EH (cell line): ENCODE measurements around the gene TXNRD1.
A peak's percentile ranks its signal among the peaks of the same experiment; 100 is the strongest.

Experiments used
- DNase-seq: peaks from one replicate; pipeline ENCODE4 v3.0.0-alpha.2; 2015; ENCODE audit warnings: low read depth

The TXNRD1 gene

DNA sequence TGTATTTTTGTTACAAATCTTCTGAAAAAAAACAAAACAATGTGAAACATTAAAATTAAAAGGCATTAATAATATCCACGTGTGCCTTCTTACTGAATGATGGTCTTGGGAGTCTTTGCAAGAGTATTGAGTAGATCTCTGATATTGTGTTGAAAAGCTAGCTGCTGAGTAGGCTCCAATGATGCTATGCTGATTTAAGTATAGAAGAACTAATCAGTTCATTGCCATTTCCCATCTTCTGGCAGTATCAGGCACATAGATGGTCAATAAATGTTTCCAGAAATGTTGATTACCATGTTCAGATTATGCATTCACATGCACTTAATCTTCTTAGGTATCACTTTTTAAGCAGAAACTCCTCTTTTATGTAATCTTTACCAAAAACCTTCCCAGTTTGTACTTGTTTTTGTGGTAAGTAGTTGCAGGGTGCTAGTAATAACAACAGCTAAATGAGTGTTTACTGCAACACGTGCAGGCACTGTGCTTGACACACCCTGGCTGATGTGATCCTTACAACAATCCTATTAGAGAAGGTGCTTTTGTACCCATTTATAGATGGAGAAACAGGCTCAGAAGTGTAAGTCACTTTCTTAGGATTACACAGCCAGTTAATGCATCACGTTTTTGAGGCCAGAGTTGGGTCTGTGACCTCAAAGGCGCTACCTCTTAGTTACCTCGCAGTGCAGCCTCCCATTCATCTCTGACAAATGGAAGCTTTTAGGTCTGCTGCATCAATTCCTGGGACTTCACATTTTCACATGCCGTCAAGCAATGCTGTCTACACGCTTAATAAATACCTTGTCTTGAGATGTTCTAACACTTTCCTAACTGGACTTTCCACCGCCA is 134.9 kb downstream of the TXNRD1 start:
- DNase-seq: no peak

DNA sequence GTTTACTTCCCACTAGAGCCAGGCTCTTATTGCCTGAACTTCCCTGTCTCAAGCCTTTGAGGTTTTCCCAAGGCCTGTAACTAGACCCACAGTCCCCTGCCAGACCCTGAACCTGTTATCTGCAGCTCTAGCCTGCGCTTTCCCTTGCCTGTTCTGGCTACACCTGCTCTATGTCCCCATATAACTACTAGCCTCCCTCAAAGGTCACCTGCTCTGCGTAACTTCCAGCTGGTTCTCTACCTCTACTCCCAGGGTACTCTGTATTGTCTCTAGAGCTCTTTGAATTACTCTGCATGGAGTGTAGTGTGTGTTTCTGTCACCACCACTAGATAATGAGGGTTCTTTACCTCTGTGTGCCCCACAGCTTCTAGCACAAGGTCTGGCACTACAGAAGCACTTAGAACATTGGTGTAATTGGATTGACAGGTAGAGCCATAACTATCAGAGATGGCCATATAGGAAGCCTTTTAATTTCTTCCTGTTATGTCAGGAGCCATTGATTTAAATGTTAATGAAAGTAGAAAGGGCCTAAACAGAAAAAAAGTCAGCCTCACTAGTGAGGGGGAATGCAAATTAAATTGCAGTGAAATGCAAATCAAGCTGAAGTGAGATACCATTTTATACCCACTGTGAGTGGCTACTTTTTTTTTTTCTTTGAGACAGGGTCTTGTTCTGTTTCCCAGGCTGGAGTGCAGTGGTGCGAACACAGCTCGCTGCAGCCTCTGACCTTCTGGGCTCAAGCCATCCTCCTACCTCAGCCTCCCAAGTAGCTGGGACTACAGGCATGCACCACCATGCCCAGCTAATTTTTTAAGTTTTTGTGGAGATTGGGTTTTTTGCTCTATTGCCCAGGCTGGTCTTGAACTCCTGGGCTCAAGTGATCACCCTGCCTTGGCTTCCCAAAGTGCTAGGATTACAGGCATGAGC is 135.7 kb downstream of the TXNRD1 start:
- DNase-seq: no peak

DNA sequence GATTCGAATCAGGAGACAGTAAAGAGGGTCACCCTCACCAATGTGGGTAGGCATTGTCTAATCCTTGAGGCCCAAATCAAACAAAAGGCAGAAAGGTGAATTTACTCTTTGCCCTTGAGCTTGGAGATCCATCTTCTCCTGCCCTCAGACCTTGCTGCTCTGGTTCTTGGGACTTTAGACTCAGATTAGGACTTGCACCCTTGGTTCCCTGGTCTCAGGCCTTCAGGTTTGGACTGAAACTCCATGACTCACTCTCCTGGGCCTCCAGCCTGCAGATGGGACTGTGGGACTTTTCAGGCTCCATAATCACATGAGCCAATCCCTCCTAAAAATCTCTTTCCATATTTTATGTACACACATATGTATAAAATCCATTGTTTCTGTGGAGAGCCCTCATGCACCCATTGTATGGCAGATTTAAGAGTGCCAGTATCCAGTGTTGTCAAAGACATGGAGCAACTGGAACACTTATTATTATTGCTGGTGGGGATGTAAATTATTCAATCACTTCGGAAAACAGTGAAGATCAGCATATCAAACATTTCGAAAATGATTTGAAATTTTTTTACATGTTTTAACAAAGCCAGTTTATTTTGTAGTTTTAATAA is 136.6 kb downstream of the TXNRD1 start:
- DNase-seq: peak; percentile 61

DNA sequence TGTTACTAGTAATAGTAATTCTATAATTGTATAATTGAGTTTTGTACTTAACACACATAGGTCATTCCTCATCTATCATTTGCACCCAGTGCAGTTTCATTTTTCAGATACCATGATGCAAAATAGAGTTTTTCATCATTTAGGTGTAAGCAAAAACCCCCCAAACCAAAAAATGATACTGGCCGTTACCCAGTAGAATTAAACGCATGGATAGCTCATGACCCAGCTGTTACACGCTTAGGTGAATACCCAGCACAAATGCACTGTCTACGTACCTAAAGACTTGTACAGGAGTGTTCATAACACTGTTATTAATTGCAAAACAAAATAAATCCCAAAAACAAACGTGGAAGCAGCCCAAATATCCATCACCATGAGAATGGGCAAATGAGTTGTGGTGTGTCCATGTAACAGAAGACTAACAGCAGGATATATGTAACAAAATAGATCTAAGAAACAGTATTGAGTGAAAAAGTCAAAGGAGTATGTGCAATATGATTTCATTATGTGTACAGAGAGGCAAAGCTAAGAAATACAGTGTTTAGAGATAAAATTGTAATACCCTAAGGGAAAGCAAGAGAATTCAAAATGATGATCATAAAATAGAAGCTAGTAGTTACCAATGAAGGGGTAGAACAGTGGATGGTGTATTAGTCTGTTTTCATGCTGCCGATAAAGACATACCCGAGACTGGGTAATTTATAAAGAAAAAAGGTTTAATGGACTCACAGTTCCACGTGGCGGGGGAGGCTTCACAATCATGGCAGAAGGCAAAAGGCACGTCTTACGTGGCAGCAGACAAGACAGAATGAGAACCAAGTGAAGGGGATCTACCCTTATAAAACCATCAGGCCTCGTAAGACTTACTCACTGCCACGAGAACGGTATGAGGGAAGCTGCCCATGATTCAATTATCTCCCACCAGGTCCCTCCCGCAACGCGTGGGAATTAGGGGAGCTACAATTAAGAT is 137.7 kb downstream of the TXNRD1 start:
- DNase-seq: no peak

DNA sequence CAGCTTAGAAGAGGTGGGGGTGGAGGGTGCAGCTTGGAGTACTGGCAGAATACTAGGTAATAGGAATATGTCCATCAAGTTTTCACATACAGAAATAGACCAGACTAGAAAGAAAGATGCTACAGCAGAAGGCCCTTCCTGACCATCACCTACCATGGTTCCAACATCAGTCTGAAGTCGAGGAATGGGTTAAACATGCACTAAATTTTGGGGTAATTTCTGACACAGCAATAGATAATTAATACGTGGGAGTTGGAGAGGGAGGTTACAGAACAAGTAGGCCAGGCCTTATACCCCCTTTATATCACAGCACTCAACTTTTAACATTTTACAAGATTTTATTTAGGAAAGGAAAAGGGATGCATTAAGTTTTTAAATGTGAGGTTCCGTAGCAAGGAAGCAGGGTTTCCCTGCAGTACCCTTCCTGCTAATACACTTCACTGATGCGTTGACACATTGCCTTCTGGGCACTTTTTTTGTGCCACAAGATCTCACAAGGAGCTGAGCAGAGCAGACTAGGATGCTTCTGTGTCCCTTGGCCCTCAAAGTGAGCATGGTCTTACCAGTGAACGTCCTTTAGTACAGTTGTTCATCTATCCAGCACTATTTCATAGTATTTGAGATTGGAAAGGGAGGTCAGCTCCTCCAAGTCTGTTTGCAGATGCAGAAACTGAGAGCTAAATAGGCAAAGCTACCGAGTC is 138.7 kb downstream of the TXNRD1 start:
- DNase-seq: no peak

DNA sequence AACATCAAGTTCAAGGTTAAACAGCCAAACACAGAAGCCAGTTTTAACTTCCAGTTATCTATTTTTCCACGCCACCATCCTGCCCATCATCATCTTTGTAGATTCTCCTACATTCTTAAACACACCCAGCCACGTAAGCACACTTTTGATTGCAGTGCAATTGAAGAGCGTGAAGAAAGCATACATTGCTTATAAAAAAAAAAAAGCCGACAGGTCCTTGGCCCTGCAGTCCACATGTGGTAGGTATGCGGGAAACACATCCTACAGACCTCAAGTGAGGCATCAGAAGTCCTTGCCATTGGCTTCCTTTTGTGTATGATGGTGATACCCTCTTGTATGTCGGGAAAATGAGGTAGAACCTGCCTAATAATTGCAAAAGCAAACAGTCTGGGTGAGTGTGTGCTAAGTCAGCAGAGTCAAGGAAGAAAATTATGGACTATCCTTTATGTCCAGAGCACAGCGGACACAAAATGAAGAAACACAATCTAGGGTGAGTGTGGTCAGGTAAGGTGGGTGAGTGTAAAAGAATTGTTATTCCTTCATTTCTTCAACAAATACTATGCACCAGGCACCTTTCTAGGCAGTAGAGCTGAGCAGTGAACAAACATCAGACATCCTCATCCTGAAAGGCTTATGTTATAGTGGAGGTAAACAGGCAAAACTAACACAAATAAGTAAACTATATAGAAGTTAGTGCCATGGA is 139.4 kb downstream of the TXNRD1 start:
- no peak for DNase-seq

DNA sequence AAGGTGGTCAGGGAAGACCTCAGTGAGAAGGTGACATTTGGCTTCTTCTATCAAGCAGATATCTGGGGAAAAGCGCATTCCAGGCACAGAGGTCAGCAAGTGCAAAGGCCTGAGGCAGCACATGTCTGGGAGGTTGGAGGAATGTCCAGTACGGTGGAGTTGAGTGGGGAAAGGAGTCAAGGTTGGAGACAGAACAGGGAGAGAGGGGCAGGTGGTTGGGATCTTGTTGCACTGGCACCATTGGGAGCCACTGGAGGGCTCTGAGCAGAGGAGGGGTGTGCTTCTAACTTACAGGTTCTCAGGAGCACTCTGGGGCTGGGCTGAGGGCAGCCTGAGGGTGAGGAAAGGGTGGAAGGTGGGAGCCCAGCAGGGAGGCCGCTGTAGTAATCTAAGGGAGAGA is 140.1 kb downstream of the TXNRD1 start:
- DNase-seq: peak; percentile 40

DNA sequence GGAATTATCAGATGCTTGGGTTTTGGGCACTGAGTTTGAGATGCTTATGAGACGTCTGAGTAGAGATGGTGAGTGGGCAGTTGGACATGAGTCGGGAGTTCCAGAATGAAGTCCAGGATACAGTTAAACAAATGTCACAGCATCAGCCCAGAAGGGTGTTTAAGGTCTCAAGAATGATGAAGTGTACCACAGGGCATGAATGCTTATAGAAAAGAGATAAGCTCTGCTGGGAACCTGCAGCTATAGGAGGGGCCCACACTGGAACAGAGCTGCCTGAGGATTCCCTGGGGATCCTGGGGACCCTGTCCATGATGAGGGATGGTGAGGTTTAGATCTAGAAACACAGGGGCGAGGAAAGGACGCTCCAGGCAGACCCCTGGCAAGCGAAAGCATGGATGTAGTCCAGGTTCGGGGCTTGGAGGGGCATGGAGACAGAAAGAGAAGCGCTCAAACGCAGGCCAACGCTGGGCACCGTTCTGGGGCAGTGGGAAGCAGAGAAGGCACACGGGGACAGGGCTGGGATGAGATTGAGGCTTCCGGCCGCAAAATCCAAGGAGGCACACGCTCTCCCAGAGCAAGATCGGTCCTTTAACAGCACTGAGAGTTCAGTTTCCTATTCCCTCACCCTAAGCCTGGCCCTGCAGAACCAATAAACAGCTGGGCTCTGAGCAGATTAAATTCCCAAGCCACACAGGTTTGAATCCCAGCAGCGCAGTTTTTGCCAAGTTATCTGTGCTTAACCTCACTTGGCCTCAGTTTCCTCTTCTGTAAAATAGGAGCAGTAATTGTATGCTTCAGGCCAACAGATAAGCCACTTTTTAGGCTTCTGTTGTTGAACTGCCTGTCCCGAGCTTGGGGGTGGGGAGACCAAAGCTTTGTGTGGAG is 140.9 kb downstream of the TXNRD1 start:
- DNase-seq: peak; percentile 59

DNA sequence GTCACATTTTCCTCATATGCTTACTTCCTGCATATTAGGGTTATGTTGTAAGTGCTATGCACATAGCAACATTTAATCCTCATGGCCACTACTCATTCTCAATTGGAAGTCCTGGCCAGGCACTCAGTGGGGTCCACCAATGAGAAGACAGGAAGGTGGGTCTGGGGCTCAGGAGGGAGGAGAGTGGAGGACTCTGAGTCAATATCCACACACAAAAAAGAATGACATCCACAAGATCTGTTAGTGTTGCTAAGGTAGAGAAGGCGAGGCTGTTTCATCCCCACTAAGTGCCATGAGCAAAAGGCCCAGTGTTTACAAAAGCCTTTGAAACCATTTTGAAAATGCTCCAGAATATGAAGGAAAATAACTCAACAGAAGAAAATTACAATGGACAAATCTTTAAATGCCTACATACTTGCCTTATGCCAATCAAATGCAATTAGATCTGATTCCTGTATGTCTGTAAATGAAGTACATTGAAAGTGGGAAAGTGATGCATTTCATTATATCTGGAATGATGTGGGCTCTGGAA is 141.9 kb downstream of the TXNRD1 start:
- DNase-seq: peak; percentile 70

DNA sequence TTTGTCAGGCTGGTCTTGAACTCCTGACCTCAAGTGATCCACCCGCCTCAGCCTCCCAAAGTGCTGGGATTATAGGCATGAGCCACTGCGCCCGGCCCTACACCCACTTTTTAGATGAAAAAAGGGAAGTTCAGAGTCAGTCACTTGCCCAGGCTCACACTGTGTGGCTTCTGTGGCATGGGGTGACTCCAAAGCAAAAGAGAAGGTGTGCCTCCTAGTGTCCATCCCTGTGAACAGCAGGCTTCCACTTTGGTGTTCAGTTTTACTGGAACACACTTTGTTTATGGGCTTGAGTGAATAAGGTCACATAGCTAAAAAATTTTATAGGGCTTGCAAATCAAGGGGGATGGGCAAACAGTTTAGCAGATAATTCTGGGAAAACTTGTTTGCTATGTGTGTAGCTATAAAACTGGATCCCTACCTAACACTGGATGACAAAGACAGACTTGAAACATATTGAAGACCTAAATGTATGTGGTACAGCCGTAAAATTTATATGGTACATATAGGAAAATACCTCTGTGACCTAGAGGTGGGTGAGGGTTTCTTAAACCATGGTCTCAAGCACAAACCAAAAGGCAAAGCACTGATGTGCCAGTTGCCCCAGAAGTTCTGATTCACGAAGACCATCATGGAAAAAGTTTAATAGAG is 142.9 kb downstream of the TXNRD1 start:
- peak; percentile 76 for DNase-seq

DNA sequence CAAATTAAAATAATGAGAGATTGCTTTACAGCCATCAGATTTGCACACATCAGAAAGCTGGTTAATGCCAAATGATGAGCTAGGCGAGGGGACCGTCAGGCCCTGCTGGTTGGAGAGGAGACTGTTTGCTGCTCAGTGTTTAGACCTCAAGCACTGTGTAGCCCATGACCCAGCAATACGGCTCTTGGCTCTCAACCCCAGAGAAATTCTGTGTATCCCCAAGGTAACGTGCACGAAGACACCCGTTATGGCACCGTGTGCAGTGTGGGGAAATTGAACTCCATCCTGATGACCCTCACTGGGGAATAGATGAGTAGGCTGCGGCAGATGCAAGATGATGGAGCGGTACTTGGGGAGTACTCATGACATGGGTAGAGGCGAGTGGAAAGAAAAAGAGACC is 143.6 kb downstream of the TXNRD1 start:
- no peak for DNase-seq

DNA sequence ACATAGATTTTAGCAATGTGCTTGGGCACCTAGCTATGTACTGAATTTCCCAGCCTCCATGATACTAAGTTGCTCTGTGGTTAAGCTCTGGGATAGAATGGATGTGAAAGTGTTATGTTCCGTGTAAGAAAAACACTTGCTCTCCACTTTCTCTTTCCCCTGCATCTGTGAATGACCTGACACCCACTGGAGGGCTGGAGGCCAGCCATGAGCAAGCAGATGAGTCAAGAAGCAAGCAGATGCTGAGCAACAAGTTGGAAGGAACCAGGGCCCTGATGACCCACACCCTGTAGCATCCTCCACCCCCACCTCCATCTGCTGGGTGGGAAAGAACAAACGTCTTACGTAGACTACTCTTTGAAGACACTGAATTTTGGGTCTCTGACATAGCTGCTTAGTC is 144.6 kb downstream of the TXNRD1 start:
- DNase-seq: peak; percentile 67

DNA sequence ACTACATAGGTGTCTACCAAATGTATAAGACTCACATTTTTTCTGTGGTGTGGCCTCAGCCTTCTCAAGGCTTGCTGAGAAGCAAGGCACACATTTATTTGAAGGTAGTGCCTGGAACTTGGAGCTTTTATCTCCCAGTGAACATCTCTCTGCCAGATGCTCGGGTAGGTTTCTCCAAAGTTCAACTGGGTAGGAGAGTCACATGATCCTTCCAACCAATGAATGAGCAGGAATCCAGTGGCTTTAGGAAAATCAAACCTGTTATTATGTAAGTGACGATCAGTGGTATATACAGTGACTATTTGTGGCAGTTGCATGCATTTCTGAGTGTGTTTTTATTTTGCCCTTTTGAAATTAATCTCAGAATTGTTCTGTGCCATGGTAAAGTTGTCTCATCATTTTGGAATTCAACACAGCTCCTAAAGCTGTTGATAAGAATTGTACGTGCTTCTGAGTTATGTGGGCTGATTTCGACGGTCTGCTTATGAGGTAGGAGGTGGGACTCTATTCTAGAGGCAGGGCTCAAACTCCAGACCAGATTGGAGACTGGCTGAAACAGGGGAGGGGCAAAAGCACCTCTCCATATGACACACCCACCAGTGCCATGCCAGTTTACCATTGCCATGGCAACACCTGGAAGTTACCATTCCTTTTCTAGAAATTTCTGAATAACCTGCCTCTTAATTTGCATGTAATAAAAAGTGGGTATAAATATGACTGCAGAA is 145.6 kb downstream of the TXNRD1 start:
- DNase-seq: peak; percentile 55

DNA sequence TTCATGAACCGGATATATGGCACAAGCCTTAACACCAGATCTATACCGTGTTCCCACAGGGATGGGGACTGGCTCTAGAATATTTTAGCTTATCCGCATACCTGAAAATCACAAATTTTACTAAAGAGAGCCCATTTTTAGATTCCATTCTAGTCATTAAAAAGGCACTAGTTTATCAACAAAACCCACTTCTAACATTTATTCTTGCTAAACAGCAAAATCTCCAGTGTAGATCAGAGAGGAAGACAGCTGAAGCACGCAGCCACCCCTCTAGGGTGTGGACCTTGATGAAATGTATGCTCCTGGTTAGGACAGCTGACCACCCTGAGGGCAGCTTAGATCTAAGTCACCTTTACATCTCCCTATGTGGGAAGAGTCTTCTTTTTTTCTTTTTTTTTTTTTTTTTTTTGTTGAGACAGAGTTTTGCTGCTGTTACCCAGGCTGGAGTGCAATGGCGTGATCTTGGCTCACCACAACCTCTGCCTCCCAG is 150.4 kb downstream of the TXNRD1 start:
- no peak for DNase-seq

DNA sequence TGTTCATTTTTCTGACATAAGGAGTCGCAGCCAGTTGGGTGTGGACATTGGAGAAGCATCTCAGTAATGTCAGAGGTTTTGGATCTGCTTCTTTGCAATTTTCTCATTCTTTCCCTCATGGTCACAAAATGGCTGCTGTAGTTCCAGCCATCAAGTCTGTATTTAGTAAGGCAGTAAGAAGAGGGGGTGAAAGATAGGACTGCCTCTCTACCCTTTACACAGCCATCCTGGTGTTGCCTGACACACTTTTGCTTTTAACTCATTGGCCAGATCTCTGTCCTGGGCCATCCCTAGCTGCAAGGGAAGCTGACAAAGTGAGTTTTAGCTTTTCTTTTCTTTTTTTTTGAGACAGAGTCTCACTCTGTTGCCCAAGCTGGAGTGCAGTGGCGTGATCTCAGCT is 154.1 kb downstream of the TXNRD1 start:
- no peak for DNase-seq

DNA sequence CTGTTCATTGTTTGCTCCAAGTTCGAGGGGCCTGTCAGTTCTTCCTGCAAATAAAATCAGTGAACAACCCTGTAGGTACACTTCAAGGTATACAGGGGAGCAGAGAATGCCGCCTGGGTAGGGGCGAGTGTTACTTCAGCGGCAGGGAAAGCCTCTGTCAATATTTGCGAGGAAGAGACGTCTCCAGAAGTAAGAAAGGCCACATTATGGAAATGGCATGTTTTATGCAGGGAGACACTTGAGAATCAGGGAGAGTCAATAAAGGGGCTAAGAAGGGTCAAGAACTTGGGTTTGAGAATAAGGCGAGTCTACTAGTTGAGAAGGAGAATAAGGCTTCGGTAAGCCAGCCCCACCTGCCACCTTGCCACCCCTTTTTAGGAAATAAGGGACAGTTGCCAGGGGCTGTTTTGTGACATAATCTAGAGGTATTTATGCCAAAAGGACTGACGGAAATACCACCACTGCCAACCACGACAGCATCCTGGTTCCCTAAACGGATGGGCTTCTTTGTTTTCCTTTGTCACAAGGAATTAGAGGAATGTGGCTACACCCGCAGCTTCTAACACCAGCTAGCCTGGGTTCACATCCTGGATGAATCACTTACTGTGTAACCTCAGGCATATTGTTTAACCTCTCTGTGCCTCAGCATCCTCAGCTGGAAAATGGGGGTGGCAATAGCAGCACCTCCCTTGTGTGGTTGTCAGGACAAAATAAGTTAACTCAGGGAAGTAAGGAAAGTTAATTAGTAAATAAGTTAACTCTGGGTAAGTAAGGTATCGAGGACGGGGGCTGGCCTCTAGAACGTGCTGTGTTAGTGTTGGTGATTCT is 155.7 kb downstream of the TXNRD1 start:
- DNase-seq: peak; percentile 91
